ENCODE results near the gene C16orf86. TPM values are rescaled to one million over a fixed set of nuclear protein-coding genes. Genes with fewer than 3 reads are reported as not detected.

The C16orf86 gene
- 1 to 10 TPM; 2.7 to 6.2 (median 4.2) TPM for polyA plus RNA-seq

DNA sequence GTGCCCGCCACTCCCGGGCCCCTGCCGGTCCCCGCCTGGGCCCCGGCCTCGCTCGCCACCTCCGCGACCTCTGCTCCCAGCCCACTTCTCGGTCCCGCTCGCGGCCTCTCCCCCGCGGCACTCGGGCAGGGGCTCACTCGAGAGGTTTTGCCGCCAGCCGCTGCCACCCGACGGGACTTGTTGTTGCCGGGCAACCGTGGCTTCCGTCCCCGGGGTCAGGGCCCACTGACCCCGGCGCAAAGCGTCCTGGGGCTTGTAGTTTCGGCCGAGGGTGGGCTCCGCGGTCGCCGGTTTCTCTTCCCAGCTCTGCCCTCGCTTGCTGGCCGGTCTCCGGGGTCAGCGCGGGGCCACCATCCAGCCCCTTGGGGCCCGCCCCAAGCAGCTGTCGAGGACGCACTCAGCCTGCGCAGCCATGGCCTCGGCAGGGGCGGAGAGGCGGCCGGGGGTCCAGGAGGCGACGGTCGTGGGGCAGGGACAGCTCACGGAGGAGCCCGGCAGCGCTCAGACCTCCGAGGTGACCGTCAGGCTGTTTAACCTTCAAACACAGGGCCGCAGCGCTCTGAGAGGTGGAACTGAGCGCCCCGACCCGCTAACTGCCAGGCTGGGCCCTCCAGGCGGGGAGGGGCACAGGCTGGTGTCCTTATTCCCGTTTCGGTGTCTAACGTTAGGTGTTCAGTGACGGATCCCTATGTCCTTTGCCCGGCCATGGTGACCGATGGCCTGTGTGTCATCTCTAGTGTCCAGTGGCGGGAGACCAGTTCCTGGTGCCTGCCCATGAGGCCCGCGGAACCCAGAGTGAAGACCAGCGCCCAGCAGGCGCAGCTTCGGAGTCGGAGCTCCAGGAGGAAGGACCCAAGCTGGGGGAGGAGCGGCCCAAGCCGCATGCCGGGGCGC lies at the start of gene C16orf86, which contains the start of gene ENKD1:
Gene C16orf86, plus strand, starts transcription at position 256 of the 894 bp plus-strand sequence. Its CDS starts 157 bp downstream, at position 413.
Gene ENKD1, minus strand, starts transcription at position 192 of the 894 bp plus-strand sequence. CDS start 308 bp downstream, outside the sequence.
- Mint-ChIP-seq H3K27ac (peak within 1 kb of the TSS in 5 of 6 donors; percentile 49 to 81 (median 61)), H3K4me1 (peaks cover 10 to 11% of the 10 kb centered on the region in 2 donors), H3K9me3 (no peaks in the 10 kb centered on the region), H3K4me3 (peak within 1 kb of the TSS; percentile 76 to 87 (median 78)), H3K36me3 (peaks cover 0 to 3% (median 0%) of the 10 kb centered on the region in 3 donors), H3K27me3 (ENCODE audit: low read depth in 3 of 3) (peaks cover 0 to 2% (median 0%) of the 10 kb centered on the region in 3 donors)
- DNase-seq: peak; percentile 78 to 82 (median 80)

- Mint-ChIP-seq H3K27ac (no peak overlapping the region), H3K27me3 (ENCODE audit: low read depth in 3 of 3) (peaks cover 0 to 1% (median 0%) of the 10 kb centered on the region in 3 donors), H3K9me3 (no peaks in the 10 kb centered on the region), H3K4me3 (no peak overlapping the region), H3K4me1 (no peaks in the 10 kb centered on the region), H3K36me3 (peaks cover 14 to 43% (median 32%) of the 10 kb centered on the region in 3 donors)
- no peak for DNase-seq
These were observed 38.4 kb upstream of the C16orf86 start for GRCh38 chr16:67628216-67628615.

- no peak for DNase-seq
- H3K4me1 Mint-ChIP-seq: no peaks in the 10 kb centered on the region
- peak overlapping the region in 2 of 6 donors; percentile 7 to 48 for H3K27ac Mint-ChIP-seq
- H3K27me3 Mint-ChIP-seq (ENCODE audit: low read depth in 3 of 3): no peaks in the 10 kb centered on the region
- no peaks in the 10 kb centered on the region for H3K9me3 Mint-ChIP-seq
- peaks cover 17 to 39% (median 31%) of the 10 kb centered on the region in 3 donors for H3K36me3 Mint-ChIP-seq
- H3K4me3 Mint-ChIP-seq: no peak overlapping the region
These were observed 34.0 kb upstream of the C16orf86 start for GRCh38 chr16:67632415-67633172.

GRCh38 chr16:67636713-67637112 lies 29.9 kb upstream of the C16orf86 start:
- H3K4me3 Mint-ChIP-seq: no peak overlapping the region

GRCh38 chr16:67637625-67638024 lies 29.0 kb upstream of the C16orf86 start:
- Mint-ChIP-seq H3K27ac (no peak overlapping the region), H3K4me1 (no peaks in the 10 kb centered on the region), H3K4me3 (no peak overlapping the region), H3K36me3 (peaks cover 7 to 28% (median 10%) of the 10 kb centered on the region in 3 donors), H3K9me3 (no peaks in the 10 kb centered on the region), H3K27me3 (ENCODE audit: low read depth in 3 of 3) (peaks cover 0 to 4% (median 0%) of the 10 kb centered on the region in 3 donors)
- DNase-seq: no peak

More at GRCh38 chr16:67636713-67637112, 29.9 kb upstream of the C16orf86 start:
- Mint-ChIP-seq H3K27me3 (ENCODE audit: low read depth in 3 of 3) (peaks cover 0 to 4% (median 0%) of the 10 kb centered on the region in 3 donors), H3K9me3 (no peaks in the 10 kb centered on the region), H3K27ac (peak overlapping the region in 1 of 6 donors; percentile 34), H3K4me1 (no peaks in the 10 kb centered on the region), H3K36me3 (peaks cover 10 to 35% (median 15%) of the 10 kb centered on the region in 3 donors)
- DNase-seq: no peak

- H3K4me1 Mint-ChIP-seq: peaks cover 0 to 10% of the 10 kb centered on the region in 2 donors
- no peak overlapping the region for H3K27ac Mint-ChIP-seq
- H3K9me3 Mint-ChIP-seq: no peaks in the 10 kb centered on the region
- H3K27me3 Mint-ChIP-seq (ENCODE audit: low read depth in 3 of 3): peaks cover 0 to 4% (median 2%) of the 10 kb centered on the region in 3 donors
- H3K36me3 Mint-ChIP-seq: peaks cover under 1 to 16% (median 6%) of the 10 kb centered on the region in 3 donors
- no peak overlapping the region for H3K4me3 Mint-ChIP-seq
- DNase-seq: no peak
These were observed 24.6 kb upstream of the C16orf86 start for GRCh38 chr16:67641779-67642708.

DNA sequence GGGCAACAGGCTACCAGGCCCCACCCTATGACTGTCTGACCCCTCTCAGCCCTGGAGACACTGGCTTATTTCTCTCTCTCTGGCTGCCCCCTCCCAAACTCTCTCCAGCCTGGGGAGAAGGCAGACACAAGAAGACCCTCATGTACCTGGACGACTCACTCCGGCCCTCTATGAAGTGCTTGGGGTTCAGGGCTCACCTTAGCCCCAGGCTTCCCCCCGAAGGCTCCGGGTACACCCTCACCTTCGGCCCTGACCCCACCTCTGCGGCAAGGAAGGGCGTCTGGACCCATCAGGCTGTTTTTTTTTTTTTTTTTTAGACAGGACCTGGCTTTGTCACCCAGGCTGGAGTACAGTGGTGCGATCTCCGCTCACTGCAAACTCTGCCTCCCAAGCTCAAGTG lies 22.6 kb upstream of the C16orf86 start:
- H3K27ac Mint-ChIP-seq: peak overlapping the region in 3 of 6 donors; percentile 28 to 67 (median 46)
- DNase-seq: no peak

DNA sequence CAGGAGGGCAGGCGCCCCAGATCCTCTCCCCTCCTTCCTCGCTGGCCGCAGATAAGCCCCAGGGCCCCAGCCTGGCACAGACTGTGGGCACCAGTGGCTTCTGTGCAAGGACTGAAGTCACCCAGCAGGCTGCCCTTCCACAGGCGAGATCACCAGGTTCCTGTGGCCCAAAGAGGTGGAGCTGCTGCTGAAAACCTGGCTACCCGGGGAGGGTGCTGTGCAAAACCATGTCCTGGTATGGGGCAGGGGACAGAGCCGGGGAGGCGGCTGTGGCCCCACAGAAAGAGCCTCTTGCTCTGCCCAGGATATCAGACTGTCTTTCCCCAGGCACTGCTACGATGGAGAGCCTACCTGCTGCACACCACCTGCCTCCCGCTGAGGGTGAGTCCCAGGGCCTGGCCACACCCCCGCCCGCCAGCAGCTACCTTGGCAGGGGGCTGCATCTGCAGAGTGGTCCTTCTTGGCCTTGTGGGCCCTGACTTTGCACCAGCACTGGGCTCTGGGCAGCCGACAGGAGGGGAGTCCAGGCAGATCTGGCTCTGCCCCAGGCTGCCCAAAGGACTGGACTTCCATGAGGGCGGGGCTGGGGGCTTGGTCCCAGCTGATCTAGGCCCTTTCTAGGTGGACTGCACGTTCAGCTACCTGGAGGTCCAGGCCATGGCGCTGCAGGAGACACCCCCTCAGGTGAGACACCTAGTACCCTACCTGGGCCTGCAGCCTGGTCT lies 21.1 kb upstream of the C16orf86 start:
- Mint-ChIP-seq H3K27me3 (ENCODE audit: low read depth in 3 of 3) (peaks cover 0 to 2% (median 2%) of the 10 kb centered on the region in 3 donors), H3K4me3 (peak overlapping the region; percentile 60 to 77 (median 73)), H3K4me1 (peaks cover 0 to 10% of the 10 kb centered on the region in 2 donors), H3K27ac (peak overlapping the region; percentile 29 to 86 (median 73)), H3K36me3 (peaks cover 3 to 6% (median 6%) of the 10 kb centered on the region in 3 donors), H3K9me3 (no peaks in the 10 kb centered on the region)
- DNase-seq: no peak

More for the DNA sequence above, 22.6 kb upstream of the C16orf86 start:
- peaks cover 0 to 10% of the 10 kb centered on the region in 2 donors for H3K4me1 Mint-ChIP-seq
- H3K36me3 Mint-ChIP-seq: peaks cover 0 to 5% (median 1%) of the 10 kb centered on the region in 3 donors
- H3K4me3 Mint-ChIP-seq: peak overlapping the region; percentile 33 to 64 (median 60)
- no peaks in the 10 kb centered on the region for H3K9me3 Mint-ChIP-seq
- peaks cover 0 to 6% (median 2%) of the 10 kb centered on the region in 3 donors for H3K27me3 Mint-ChIP-seq (ENCODE audit: low read depth in 3 of 3)

- H3K27ac Mint-ChIP-seq: no peak overlapping the region
- no peaks in the 10 kb centered on the region for H3K9me3 Mint-ChIP-seq
- H3K4me3 Mint-ChIP-seq: no peak overlapping the region
- H3K27me3 Mint-ChIP-seq (ENCODE audit: low read depth in 3 of 3): peaks cover 0 to 2% (median 2%) of the 10 kb centered on the region in 3 donors
- peaks cover 0 to 15% of the 10 kb centered on the region in 2 donors for H3K4me1 Mint-ChIP-seq
- no peak for DNase-seq
- peaks cover 9 to 11% (median 10%) of the 10 kb centered on the region in 3 donors for H3K36me3 Mint-ChIP-seq
These were observed 19.4 kb upstream of the C16orf86 start for GRCh38 chr16:67647111-67647651.

- peaks cover 0 to 15% of the 10 kb centered on the region in 2 donors for H3K4me1 Mint-ChIP-seq
- no peak overlapping the region for H3K4me3 Mint-ChIP-seq
- no peaks in the 10 kb centered on the region for H3K9me3 Mint-ChIP-seq
- H3K36me3 Mint-ChIP-seq: peaks cover 9 to 11% (median 10%) of the 10 kb centered on the region in 3 donors
- no peak overlapping the region for H3K27ac Mint-ChIP-seq
- peaks cover 0 to 2% (median 2%) of the 10 kb centered on the region in 3 donors for H3K27me3 Mint-ChIP-seq (ENCODE audit: low read depth in 3 of 3)
- no peak for DNase-seq
These were observed 18.9 kb upstream of the C16orf86 start for GRCh38 chr16:67647681-67648080.

- no peak for DNase-seq
- no peaks in the 10 kb centered on the region for H3K9me3 Mint-ChIP-seq
- H3K4me1 Mint-ChIP-seq: peaks cover 0 to 15% of the 10 kb centered on the region in 2 donors
- no peak overlapping the region for H3K27ac Mint-ChIP-seq
- peaks cover 9 to 11% (median 10%) of the 10 kb centered on the region in 3 donors for H3K36me3 Mint-ChIP-seq
- H3K27me3 Mint-ChIP-seq (ENCODE audit: low read depth in 3 of 3): peaks cover 0 to 2% (median 2%) of the 10 kb centered on the region in 3 donors
- H3K4me3 Mint-ChIP-seq: no peak overlapping the region
These were observed 18.4 kb upstream of the C16orf86 start for GRCh38 chr16:67648088-67648763.
